Lower leg skin (tissue), 4 donors: Measurements from ENCODE around the gene SMIM41. TPM values are rescaled to one million over a fixed set of nuclear protein-coding genes. Genes with fewer than 3 reads are reported as not detected.
A peak's percentile ranks its signal among the peaks of the same experiment; 100 is the strongest.

Source experiments
- DNase-seq, 2 donors: peaks; one replicate each; pipeline ENCODE4 v3.0.0-alpha.2; 2019; ENCODE audit warnings: low spot score in 2 of 2
- H3K4me3 ChIP-seq: fragments of 200-600 bp; sonication (generic); 2 replicates; pipeline ENCODE4 v1.5.1; 2017; ENCODE audit warnings: mild to moderate bottlenecking, low read depth; ENCODE audit not compliant: poor library complexity, severe bottlenecking
- POLR2A ChIP-seq, 2 donors: fragments of 450-650 bp; IDR thresholded peaks; one replicate each; pipeline ENCODE4 v1.6.1; 2016 to 2017; ENCODE audit warnings: antibody characterized with exemption in 2 of 2, mild to moderate bottlenecking in 1 of 2, moderate library complexity in 1 of 2
- WGBS, 2 donors: methylation state at CpG; one replicate each; pipeline ENCODE4 v1.1.5; 2018; 5-methylcytosine and 5-hydroxymethylcytosine counted together
- intact Hi-C: fragments of 100-400 bp; cut with DNase I; formaldehyde crosslinking; loops from one replicate; pipeline ENCODE4 v1.15.0; 2023; ENCODE audit warnings: low total_unique reads
- total RNA-seq, 4 donors: library from RNA; depleted of rRNA; stranded (reverse); fragments of >200 nt; gene quantifications; one replicate each; pipeline ENCODE4 v1.1.0, GENCODE V29; 2016
- TF ChIP-seq, protein P1 (sequence below), 3 donors: fragments of 450-650 bp; IDR thresholded peaks; one replicate each; pipeline ENCODE4 v1.5.1; 2016; ENCODE audit warnings: antibody characterized with exemption in 3 of 3, mild to moderate bottlenecking in 3 of 3, moderate library complexity in 2 of 3

SMIM41 gene
- total RNA-seq, 4 donors from 2014 or later: 0.71 TPM; not detected in 3

DNA sequence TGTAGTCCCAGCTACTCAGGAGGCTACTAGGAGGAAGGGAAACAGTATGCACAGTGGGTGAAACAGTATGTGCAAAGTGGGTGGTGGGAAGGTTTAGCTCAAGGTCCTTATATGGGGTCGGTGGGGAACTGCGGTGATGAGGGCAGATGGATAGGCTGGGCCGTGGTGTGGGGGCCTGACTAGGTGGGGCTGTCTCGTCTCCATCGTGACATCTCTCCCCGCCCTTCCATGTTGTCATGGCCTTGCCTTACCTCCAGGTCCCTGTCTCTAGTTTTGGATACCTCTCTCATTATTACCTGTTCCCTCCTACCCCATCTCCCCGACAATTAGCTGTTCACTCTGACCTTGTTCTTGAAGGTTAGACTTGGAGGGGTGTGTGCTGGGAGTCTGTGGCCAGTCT, 32.6 kb upstream of the SMIM41 start:
- TF ChIP-seq POLR2A (IDR thresholded peaks at IDR 0.05): no peak
- H3K4me3 ChIP-seq: no peak overlapping the region
- no peak for DNase-seq
- intact Hi-C loops: no loop called here
- WGBS, 2 donors: 89 to 90% methylated on average over 7 of the region's 7 CpGs

DNA sequence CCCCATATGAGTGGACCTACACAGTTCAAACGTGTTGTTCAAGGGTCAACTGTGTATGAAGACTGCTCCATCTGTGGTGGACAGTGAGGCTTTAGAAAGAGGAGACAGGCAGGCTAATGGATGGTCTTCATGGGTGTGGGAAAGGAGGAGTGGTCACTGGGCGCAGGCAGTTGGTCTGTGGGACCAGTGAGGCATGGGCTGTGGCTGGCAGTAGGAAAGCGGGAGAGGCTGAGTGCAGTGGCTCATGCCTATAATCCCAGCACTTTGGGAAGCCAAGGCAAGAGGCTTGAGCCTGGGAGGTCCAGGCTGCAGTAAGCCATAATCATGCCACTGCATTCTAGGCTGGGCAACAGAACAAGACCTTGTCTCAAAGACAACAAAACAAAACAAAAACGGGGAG, 30.2 kb upstream of the SMIM41 start:
- intact Hi-C loops: no loop called here
- no peak overlapping the region for H3K4me3 ChIP-seq
- 72 to 78% methylated on average over 4 of the region's 4 CpGs for WGBS, 2 donors
- DNase-seq: no peak
- TF ChIP-seq POLR2A (IDR thresholded peaks at IDR 0.05): no peak
- TF ChIP-seq, protein P1, sequence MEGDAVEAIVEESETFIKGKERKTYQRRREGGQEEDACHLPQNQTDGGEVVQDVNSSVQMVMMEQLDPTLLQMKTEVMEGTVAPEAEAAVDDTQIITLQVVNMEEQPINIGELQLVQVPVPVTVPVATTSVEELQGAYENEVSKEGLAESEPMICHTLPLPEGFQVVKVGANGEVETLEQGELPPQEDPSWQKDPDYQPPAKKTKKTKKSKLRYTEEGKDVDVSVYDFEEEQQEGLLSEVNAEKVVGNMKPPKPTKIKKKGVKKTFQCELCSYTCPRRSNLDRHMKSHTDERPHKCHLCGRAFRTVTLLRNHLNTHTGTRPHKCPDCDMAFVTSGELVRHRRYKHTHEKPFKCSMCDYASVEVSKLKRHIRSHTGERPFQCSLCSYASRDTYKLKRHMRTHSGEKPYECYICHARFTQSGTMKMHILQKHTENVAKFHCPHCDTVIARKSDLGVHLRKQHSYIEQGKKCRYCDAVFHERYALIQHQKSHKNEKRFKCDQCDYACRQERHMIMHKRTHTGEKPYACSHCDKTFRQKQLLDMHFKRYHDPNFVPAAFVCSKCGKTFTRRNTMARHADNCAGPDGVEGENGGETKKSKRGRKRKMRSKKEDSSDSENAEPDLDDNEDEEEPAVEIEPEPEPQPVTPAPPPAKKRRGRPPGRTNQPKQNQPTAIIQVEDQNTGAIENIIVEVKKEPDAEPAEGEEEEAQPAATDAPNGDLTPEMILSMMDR (IDR thresholded peaks at IDR 0.05): no peak

DNA sequence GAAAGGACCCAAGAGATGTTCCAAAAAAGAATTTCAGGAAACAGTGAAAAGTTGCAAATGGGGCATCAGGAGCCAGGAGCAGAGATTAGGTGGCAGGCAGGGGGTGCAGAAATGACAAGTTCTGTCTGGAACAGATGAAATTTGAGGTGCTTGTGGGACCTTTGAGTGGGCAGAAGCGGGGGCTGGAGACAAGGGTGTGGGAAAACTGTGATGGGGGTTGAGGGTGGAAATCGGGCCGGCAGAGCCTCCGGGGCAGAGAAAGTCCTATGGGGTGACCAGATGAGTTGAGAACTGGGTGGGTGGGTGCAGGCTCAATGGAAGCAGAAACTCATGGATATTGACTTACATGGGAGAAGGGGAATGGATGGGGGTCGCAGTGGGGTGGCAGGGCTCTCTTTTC, 29.8 kb upstream of the SMIM41 start:
- TF ChIP-seq, protein P1 (IDR thresholded peaks at IDR 0.05): no peak
- no peak for TF ChIP-seq POLR2A (IDR thresholded peaks at IDR 0.05)
- 85 to 92% methylated on average over 5 of the region's 5 CpGs for WGBS, 2 donors
- no peak for DNase-seq
- intact Hi-C loops: no loop called here
- no peak overlapping the region for H3K4me3 ChIP-seq

DNA sequence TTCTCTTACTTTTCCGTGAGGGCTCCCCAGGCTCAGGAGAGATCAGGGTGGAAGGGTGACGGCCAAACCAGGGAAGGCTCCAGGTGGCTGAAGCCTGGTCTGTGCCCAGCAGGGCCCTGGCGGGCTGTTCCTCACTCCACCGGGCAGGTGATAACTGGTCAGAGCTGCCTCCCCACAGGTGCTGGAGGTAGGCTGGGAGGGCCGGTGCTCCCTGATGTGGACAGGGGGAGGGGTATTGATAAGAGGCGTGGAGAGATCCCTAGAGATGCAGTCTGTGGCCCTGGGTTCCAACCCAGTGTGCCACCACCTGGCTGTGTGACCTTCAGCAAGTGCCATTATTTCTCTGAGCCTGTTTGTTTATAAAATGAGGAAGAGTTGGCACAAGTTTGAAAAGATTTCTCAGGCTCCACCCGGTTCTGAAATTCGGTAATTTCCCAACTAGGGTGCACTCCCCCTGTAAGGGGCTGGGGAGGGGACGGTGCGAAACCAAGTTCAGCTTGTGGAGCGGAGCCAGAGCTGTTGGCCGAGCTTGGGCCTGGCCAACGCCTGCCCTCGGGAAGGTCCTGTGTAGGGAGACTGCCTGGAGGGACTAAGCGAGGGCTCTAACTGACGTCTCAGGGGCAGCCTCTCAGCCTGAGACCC, 29.3 kb upstream of the SMIM41 start:
- H3K4me3 ChIP-seq: peak overlapping the region; percentile 41
- intact Hi-C loops: no loop called here
- no peak for TF ChIP-seq POLR2A (IDR thresholded peaks at IDR 0.05)
- TF ChIP-seq, protein P1 (IDR thresholded peaks at IDR 0.05): no peak
- peak in 1 of 2 donors; percentile 94 for DNase-seq
- WGBS, 2 donors: 30 to 38% methylated on average over 12 to 15 of the region's 16 CpGs

DNA sequence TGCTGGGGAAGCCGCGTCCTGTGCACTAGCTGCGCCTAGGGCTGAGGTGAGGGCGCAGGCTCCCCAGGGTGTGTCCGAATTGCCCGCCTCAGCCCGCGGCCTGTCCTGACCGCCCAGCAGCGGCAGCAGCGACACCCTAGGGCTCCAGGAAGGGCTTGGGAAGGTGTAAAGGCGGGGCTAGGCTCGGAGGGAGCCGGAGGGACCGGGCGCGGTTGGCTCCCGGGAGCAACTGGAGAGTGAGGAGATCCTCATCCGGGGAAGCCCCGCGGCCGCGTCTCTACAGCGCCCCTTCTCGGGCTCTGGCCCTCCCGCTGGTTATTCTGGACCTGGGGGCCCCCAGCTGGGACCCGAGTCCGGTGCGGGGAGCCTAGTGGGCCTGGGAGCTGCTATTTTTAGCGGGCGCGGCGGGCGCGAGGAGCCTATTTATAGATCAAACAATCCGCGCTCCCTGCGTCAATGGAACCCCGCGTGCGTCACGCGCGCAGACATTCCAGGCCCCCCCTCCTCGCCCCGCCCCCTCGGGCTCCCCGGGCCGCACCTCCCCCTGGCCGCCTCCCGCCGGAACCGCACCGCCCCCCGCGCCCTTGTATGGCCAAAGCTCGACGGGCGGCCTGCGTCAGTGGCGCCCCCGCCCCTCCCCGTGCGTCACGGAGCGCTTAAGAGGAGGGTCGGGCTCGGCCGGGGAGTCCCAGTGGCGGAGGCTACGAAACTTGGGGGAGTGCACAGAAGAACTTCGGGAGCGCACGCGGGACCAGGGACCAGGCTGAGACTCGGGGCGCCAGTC, 28.6 kb upstream of the SMIM41 start, which contains the start of gene NR4A1:
NR4A1 (plus strand) TSS at position 685 of the 784 bp plus-strand sequence. CDS start 2,887 bp downstream, outside the sequence.
- peak in 1 of 2 donors; percentile 84 for TF ChIP-seq POLR2A (IDR thresholded peaks at IDR 0.05)
- TF ChIP-seq, protein P1 (IDR thresholded peaks at IDR 0.05): no peak
- peak within 1 kb of the TSS; percentile 41 for H3K4me3 ChIP-seq
- intact Hi-C loops: no loop called here
- 1 to 2% methylated on average over 34 to 35 of the region's 77 CpGs for WGBS, 2 donors
- peak; percentile 97 to 100 for DNase-seq

DNA sequence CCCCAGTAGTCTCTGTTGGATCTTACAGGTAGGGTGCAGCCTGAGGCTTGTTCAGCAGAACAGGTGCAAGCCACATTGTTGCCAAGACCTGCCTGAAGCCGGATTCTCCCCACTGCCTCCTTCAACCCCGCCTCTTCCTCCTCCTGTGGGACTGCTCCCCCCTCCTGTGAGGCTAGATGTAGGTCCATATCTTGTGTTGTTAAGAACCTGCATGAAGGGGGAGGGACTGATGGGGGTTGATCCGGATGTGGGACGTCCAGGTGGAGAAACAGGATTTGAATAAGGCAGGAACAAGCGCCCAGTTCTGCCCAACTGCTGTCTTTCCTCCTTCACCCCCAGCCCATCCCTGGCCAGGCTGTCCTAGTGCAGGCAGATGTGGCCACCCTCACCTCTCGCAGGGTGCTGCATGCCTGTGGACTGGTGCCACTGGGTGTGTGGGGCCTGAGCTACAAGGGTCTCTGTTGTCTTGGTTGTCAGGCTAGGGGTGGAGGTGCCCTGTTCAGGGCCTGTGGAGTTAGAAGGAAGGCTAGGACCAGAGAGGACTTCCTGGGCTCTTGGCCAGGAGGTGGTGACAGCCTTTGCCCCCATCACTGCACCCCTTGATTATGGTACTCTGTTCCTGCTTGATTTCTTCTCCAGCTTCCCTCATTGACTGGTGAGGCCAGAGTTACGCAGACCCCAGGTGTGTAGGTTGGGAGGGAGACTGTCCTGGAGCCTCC, 26.9 kb upstream of the SMIM41 start:
- 47 to 49% methylated on average over 7 of the region's 7 CpGs for whole genome bisulfite sequencing, 2 donors
- TF ChIP-seq, protein P1 (IDR thresholded peaks at IDR 0.05): no peak
- TF ChIP-seq POLR2A (IDR thresholded peaks at IDR 0.05): no peak
- no peak for DNase-seq
- H3K4me3 ChIP-seq: peak overlapping the region; percentile 40
- intact Hi-C loops: no loop called here
